T-helper 1 cell treated with Interleukin-12 subunit alpha and Interleukin-12 subunit beta and Interleukin-4 antibody, amounts not matched to agents 30 ng/mL and 1 ng/mL, for 36 hours (primary cell): ENCODE data around the gene HTN3. TPM values are rescaled to one million over a fixed set of nuclear protein-coding genes. Genes with fewer than 3 reads are reported as not detected.

Experiments
- total RNA-seq: library from RNA; stranded (reverse); gene quantifications from 2 replicates; pipeline ENCODE4 v1.2.3, GENCODE V29; 2022

HTN3 gene
- total RNA-seq, 1 donor from 2014 or later, result not detected

Other genes starting within 250 kb of the HTN3 start
- not detected in 2 replicates for gene SULT1E1, start 168.3 kb upstream of the HTN3 start, total RNA-seq
- gene CSN1S1, start 97.4 kb upstream of the HTN3 start, total RNA-seq, result not detected in 2 replicates
- not detected in 2 replicates for gene CSN2, start 62.7 kb upstream of the HTN3 start, total RNA-seq
- gene STATH, start 32.5 kb upstream of the HTN3 start, total RNA-seq, result not detected in 2 replicates
- not detected in 2 replicates for gene HTN1, start 22.0 kb downstream of the HTN3 start, total RNA-seq
- not detected in 2 replicates for gene PRR27, start 125.8 kb downstream of the HTN3 start, total RNA-seq
- gene ODAM, start 167.3 kb downstream of the HTN3 start, total RNA-seq, result not detected in 2 replicates
- gene FDCSP, start 197.7 kb downstream of the HTN3 start, total RNA-seq, result not detected in 2 replicates
- gene CSN3, start 214.1 kb downstream of the HTN3 start, total RNA-seq, result not detected in 2 replicates